DMS 273 (cell line): Measurements from ENCODE around the gene URGCP.

Experiments
- DNase-seq: peaks from one replicate; lab custom pipeline; 2025; ENCODE audit not compliant: unreplicated experiment; lab: John Stamatoyannopoulos, UW

The URGCP gene

GRCh38 chr7:43906331-43907010 lies at the start of gene URGCP:
URGCP (minus strand) TSS chr7:43906596; CDS start chr7:43906575, 21 bp downstream.
- peak; percentile 85 for DNase-seq

- DNase-seq = no peak
Measured at GRCh38 chr7:43956027-43956426, 49.6 kb upstream of the URGCP start.

GRCh38 chr7:43954524-43955228 lies 48.3 kb upstream of the URGCP start:
- peak; percentile 93 for DNase-seq

GRCh38 chr7:43953071-43953470 lies 46.7 kb upstream of the URGCP start:
- DNase-seq = no peak

- peak; percentile 37 for DNase-seq
Measured at GRCh38 chr7:43952028-43952427, 45.6 kb upstream of the URGCP start.

- DNase-seq = no peak
Measured at GRCh38 chr7:43944286-43944685, 37.9 kb upstream of the URGCP start.

- no peak for DNase-seq
Measured at GRCh38 chr7:43943417-43944187, 37.2 kb upstream of the URGCP start.

GRCh38 chr7:43942997-43943396 lies 36.6 kb upstream of the URGCP start:
- peak; percentile 19 for DNase-seq

- no peak for DNase-seq
Measured at GRCh38 chr7:43942250-43942649, 35.9 kb upstream of the URGCP start.

GRCh38 chr7:43938892-43939482 lies 32.6 kb upstream of the URGCP start:
- no peak for DNase-seq

- no peak for DNase-seq
Measured at GRCh38 chr7:43937444-43937843, 31.0 kb upstream of the URGCP start.

GRCh38 chr7:43933902-43934560 lies 27.6 kb upstream of the URGCP start:
- DNase-seq = no peak

GRCh38 chr7:43931346-43931745 lies 24.9 kb upstream of the URGCP start:
- no peak for DNase-seq

GRCh38 chr7:43929529-43930457 lies 23.4 kb upstream of the URGCP start:
- no peak for DNase-seq

GRCh38 chr7:43927810-43928209 lies 21.4 kb upstream of the URGCP start:
- no peak for DNase-seq

GRCh38 chr7:43926798-43927123 lies 20.4 kb upstream of the URGCP start:
- no peak for DNase-seq

- peak; percentile 95 for DNase-seq
Measured at GRCh38 chr7:43925984-43926797, 19.8 kb upstream of the URGCP start, which contains the start of gene UBE2D4. UBE2D4 (plus strand) TSS chr7:43926436; CDS start chr7:43926533, 97 bp downstream.

GRCh38 chr7:43922726-43923125 lies 16.3 kb upstream of the URGCP start:
- no peak for DNase-seq

GRCh38 chr7:43921423-43921822 lies 15.0 kb upstream of the URGCP start:
- DNase-seq = no peak
